GM12891 (cell line): ENCODE results near the gene AHSP.

Experiments
- POLR2A ChIP-seq: IDR thresholded peaks from 2 replicates; pipeline ENCODE4 v1.6.1; 2011; ENCODE audit warnings: low read depth, low read length, control low read depth
- POLR2AphosphoS5 ChIP-seq: IDR thresholded peaks from 2 replicates; pipeline ENCODE4 v1.6.1; 2011; ENCODE audit warnings: low read depth, low read length, control low read depth
- TAF1 ChIP-seq: IDR thresholded peaks from 2 replicates; pipeline ENCODE4 v1.6.1; 2011; ENCODE audit warnings: low read depth, low read length, control low read depth

GRCh38 chr16:31508706-31509195 is 18.9 kb upstream of the AHSP start:
- TF ChIP-seq POLR2A (no peak), POLR2AphosphoS5 (no peak), TAF1 (no peak)
